Fibroblast of villous mesenchyme (primary cell): ENCODE data around the gene DMRT3. TPM values are rescaled to one million over a fixed set of nuclear protein-coding genes. Genes with fewer than 3 reads are reported as not detected.

Experiments used
- DNase-seq: peaks from one replicate; pipeline ENCODE4 v3.0.0-alpha.2; 2010; ENCODE audit warnings: low read depth
- H3K4me3 ChIP-seq: 2 replicates; pipeline ENCODE4 v1.5.1; 2011; ENCODE audit warnings: low read depth, mild to moderate bottlenecking, low read length
- total RNA-seq: library from RNA; depleted of rRNA; stranded (reverse); fragments of >200 nt; gene quantifications from 2 replicates; pipeline ENCODE4 v1.2.3, GENCODE V29; 2012
- TF ChIP-seq, protein P1 (sequence below): IDR thresholded peaks from 2 replicates; pipeline ENCODE4 v1.5.1; 2012; ENCODE audit warnings: low read depth, mild to moderate bottlenecking, low read length; ENCODE audit not compliant: insufficient read depth

The DMRT3 gene
- total RNA-seq, 1 donor = not detected

DNA sequence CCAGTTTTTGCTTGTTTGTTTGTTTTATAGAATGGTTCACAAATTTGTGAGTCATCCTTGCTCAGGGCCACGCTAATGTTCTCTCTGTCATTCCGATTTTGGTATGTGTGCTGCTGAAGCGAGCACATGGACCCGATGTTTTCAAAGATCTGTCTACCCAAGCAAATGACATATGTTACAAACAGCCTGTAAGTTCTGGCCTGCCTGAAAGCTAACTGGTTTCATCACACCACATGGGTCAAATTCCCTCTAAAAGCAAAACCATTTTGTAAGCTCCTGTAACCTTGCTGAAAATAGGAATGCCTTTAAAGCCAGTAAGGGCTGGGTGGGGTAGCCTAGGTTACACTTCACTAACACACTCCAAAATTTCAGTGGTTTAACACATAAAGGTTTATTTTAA is 25.4 kb downstream of the DMRT3 start:
- H3K4me3 ChIP-seq = no peak overlapping the region
- DNase-seq = peak; percentile 26
- TF ChIP-seq, protein P1, sequence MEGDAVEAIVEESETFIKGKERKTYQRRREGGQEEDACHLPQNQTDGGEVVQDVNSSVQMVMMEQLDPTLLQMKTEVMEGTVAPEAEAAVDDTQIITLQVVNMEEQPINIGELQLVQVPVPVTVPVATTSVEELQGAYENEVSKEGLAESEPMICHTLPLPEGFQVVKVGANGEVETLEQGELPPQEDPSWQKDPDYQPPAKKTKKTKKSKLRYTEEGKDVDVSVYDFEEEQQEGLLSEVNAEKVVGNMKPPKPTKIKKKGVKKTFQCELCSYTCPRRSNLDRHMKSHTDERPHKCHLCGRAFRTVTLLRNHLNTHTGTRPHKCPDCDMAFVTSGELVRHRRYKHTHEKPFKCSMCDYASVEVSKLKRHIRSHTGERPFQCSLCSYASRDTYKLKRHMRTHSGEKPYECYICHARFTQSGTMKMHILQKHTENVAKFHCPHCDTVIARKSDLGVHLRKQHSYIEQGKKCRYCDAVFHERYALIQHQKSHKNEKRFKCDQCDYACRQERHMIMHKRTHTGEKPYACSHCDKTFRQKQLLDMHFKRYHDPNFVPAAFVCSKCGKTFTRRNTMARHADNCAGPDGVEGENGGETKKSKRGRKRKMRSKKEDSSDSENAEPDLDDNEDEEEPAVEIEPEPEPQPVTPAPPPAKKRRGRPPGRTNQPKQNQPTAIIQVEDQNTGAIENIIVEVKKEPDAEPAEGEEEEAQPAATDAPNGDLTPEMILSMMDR = no peak

GRCh38 chr9:1002678-1003077 is 26.2 kb downstream of the DMRT3 start:
- no peak overlapping the region for H3K4me3 ChIP-seq
- TF ChIP-seq, protein P1 = no peak

DNA sequence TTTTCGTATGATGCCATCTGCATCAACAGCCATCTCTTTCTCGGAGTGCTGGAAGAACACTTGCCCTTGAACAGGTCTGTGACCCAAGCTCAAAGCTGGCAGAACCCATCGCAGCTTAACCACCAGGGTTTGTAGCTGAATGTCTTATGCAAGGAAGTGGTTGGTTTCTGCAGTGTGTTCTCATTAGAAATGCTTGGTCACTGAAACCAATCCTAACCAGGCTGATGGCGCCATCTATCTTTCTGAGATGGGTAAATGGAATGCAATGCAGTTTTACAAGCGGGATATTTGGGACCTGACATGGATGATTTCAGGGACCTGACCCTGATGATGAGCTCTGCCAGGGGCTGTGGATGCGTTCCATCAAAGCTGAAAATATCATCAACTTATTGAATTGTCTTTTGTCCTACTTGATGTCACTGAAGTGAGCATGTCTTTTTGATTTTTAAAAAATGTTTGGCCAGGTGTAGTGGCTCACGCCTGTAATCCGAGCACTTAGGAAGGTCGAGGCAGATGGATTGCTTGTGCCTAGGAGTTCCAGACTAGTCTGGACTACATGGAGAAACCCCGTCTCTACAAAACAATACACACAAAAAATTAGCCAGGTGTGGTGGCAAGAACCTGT is 28.7 kb downstream of the DMRT3 start:
- DNase-seq = peak; percentile 38
- no peak overlapping the region for H3K4me3 ChIP-seq
- TF ChIP-seq, protein P1 = peak; percentile 61

More at GRCh38 chr9:1002678-1003077, 26.2 kb downstream of the DMRT3 start:
- no peak for DNase-seq

- H3K4me3 ChIP-seq = no peak overlapping the region
- TF ChIP-seq, protein P1 = no peak
- DNase-seq = no peak
Measured at GRCh38 chr9:1007312-1007711, 30.9 kb downstream of the DMRT3 start.

DNA sequence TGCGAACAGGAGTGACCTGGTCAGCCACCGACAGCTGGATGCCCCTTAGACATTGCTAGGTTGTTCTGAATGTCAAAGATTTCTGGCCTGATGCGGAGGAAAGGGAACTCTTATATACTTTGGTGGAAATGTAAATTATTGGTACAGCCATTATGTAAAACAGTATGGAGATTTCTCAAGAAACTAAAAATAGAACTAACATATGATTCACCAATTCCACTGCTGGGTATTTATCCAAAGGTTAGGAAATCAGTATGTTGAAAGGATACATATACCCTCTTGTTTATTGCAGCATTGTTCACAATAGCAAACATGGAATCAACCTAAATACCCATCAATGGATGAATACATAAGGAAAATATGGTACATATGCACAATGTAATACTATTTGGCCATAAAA is 31.8 kb downstream of the DMRT3 start:
- DNase-seq = peak; percentile 2
- TF ChIP-seq, protein P1 = no peak

GRCh38 chr9:1009101-1009707 is 32.7 kb downstream of the DMRT3 start:
- no peak overlapping the region for H3K4me3 ChIP-seq
- DNase-seq = peak; percentile 68
- TF ChIP-seq, protein P1 = peak; percentile 93

More for the DNA sequence above, 31.8 kb downstream of the DMRT3 start:
- no peak overlapping the region for H3K4me3 ChIP-seq
